ENCODE data around the gene SMARCA4. TPM values are rescaled to one million over a fixed set of nuclear protein-coding genes. Genes with fewer than 3 reads are reported as not detected.

The SMARCA4 gene
- total RNA-seq, 1 donor from 2014 or later: 238 TPM

DNA sequence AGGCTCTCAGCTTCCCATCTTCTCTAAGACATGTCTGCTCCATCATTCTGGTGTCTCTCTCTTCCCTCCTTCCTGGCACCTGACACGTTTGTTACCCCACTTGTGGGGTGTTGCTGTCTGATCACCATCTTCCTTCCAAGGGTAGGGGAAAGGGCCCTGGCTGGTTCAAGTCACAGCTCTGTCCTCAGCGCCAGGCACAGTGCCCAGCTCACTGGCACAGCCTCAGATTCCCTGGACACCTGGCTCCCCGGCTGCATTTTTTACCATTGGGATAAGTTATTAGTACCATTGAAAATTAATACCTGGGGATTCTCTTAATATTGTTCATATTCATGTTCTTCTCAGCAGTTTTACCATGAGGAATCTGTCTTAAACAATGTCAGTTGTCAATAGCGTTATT, 77.7 kb downstream of the SMARCA4 start:
- no peaks in the 10 kb centered on the region for H3K9me3 Mint-ChIP-seq (ENCODE audit: unreplicated experiment)
- no peaks in the 10 kb centered on the region for H3K4me1 Mint-ChIP-seq (ENCODE audit: unreplicated experiment)
- TF ChIP-seq, protein P1, sequence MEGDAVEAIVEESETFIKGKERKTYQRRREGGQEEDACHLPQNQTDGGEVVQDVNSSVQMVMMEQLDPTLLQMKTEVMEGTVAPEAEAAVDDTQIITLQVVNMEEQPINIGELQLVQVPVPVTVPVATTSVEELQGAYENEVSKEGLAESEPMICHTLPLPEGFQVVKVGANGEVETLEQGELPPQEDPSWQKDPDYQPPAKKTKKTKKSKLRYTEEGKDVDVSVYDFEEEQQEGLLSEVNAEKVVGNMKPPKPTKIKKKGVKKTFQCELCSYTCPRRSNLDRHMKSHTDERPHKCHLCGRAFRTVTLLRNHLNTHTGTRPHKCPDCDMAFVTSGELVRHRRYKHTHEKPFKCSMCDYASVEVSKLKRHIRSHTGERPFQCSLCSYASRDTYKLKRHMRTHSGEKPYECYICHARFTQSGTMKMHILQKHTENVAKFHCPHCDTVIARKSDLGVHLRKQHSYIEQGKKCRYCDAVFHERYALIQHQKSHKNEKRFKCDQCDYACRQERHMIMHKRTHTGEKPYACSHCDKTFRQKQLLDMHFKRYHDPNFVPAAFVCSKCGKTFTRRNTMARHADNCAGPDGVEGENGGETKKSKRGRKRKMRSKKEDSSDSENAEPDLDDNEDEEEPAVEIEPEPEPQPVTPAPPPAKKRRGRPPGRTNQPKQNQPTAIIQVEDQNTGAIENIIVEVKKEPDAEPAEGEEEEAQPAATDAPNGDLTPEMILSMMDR (IDR thresholded peaks at IDR 0.05; ENCODE audit: unreplicated experiment): no peak
- no peak for DNase-seq (ENCODE audit: low spot score)
- no peak overlapping the region for H3K27ac Mint-ChIP-seq (ENCODE audit: unreplicated experiment)
- peaks cover 60% of the 10 kb centered on the region for H3K36me3 Mint-ChIP-seq (ENCODE audit: low read depth, unreplicated experiment)
- peaks cover 11% of the 10 kb centered on the region for H3K27me3 Mint-ChIP-seq (ENCODE audit: unreplicated experiment)
- peak overlapping the region; percentile 27 for H3K4me3 Mint-ChIP-seq (ENCODE audit: unreplicated experiment)

DNA sequence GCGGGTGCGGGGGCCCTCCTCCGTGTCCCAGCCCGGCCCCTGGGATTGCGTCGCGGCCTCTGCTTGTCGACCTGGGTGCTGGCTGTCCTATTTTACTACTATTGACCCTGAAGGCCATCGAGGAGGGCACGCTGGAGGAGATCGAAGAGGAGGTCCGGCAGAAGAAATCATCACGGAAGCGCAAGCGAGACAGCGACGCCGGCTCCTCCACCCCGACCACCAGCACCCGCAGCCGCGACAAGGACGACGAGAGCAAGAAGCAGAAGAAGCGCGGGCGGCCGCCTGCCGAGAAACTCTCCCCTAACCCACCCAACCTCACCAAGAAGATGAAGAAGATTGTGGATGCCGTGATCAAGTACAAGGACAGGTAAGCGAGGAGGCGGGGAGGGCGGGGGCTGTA, 80.4 kb downstream of the SMARCA4 start:
- TF ChIP-seq, protein P1 (IDR thresholded peaks at IDR 0.05; ENCODE audit: unreplicated experiment): no peak
- H3K4me1 Mint-ChIP-seq (ENCODE audit: unreplicated experiment): no peaks in the 10 kb centered on the region
- peaks cover 11% of the 10 kb centered on the region for H3K27me3 Mint-ChIP-seq (ENCODE audit: unreplicated experiment)
- no peak overlapping the region for H3K4me3 Mint-ChIP-seq (ENCODE audit: unreplicated experiment)
- DNase-seq (ENCODE audit: low spot score): no peak
- no peaks in the 10 kb centered on the region for H3K9me3 Mint-ChIP-seq (ENCODE audit: unreplicated experiment)
- no peak overlapping the region for H3K27ac Mint-ChIP-seq (ENCODE audit: unreplicated experiment)
- H3K36me3 Mint-ChIP-seq (ENCODE audit: low read depth, unreplicated experiment): peaks cover 61% of the 10 kb centered on the region

DNA sequence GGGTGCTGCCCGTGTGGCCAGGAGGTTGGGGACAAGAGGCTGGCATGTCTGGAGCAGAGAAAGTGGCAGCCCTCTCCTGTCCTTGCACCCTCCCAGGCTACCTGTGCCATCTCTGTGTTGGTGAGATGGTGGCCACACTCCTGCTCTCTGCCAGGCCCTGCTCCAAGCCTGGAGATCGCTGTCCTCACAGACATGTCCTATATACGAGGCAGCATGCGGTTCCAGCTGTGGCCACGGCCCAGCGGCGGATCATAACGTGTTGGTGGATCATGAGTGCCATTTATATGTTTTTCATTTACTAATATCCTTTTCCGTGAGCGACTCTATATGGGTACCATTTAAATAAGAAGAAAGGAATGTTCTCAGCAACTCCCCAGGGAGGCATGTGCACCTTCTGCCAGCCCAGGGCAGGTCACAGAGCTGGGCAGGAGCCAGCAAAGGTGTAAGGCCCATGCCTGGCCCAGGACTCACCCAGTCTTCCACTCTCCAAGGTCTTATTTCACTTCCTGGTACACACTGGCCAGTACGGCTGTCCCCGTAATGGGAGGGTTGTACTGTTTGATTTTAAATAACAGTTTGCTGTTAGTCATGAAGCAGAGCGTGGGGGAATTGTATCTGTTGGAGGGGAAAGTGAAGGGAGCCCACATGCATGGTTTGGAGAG, 81.3 kb downstream of the SMARCA4 start:
- TF ChIP-seq, protein P1 (IDR thresholded peaks at IDR 0.05; ENCODE audit: unreplicated experiment): no peak
- H3K4me3 Mint-ChIP-seq (ENCODE audit: unreplicated experiment): peak overlapping the region; percentile 51
- no peak for DNase-seq (ENCODE audit: low spot score)
- no peaks in the 10 kb centered on the region for H3K4me1 Mint-ChIP-seq (ENCODE audit: unreplicated experiment)
- peaks cover 59% of the 10 kb centered on the region for H3K36me3 Mint-ChIP-seq (ENCODE audit: low read depth, unreplicated experiment)
- no peak overlapping the region for H3K27ac Mint-ChIP-seq (ENCODE audit: unreplicated experiment)
- H3K27me3 Mint-ChIP-seq (ENCODE audit: unreplicated experiment): peaks cover 7% of the 10 kb centered on the region
- H3K9me3 Mint-ChIP-seq (ENCODE audit: unreplicated experiment): no peaks in the 10 kb centered on the region

DNA sequence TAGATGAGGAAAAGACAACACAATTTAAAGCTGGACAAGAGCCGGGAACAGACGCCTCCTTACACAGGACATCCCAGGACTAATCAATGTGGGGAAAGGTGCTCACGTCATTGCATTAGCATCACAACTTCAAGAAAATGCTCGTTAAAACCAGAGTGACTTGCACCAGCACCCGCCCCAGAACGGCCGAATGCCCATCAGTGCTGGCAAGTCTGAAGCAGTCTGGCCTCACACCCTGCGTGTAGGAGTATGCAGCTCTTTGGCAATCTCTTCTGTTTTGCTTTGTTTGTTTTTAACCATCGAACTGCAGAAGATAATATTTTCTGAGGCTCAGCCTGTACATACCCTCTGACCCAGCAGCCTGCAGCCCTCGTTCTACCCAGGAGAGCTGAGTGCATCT, 83.6 kb downstream of the SMARCA4 start:
- no peak for DNase-seq (ENCODE audit: low spot score)
- Mint-ChIP-seq H3K4me3 (ENCODE audit: unreplicated experiment) (peak overlapping the region; percentile 83), H3K27ac (ENCODE audit: unreplicated experiment) (no peak overlapping the region), H3K4me1 (ENCODE audit: unreplicated experiment) (peaks cover 4% of the 10 kb centered on the region), H3K27me3 (ENCODE audit: unreplicated experiment) (peaks cover 6% of the 10 kb centered on the region), H3K9me3 (ENCODE audit: unreplicated experiment) (no peaks in the 10 kb centered on the region), H3K36me3 (ENCODE audit: low read depth, unreplicated experiment) (peaks cover 53% of the 10 kb centered on the region)
- TF ChIP-seq, protein P1 (IDR thresholded peaks at IDR 0.05; ENCODE audit: unreplicated experiment): no peak

DNA sequence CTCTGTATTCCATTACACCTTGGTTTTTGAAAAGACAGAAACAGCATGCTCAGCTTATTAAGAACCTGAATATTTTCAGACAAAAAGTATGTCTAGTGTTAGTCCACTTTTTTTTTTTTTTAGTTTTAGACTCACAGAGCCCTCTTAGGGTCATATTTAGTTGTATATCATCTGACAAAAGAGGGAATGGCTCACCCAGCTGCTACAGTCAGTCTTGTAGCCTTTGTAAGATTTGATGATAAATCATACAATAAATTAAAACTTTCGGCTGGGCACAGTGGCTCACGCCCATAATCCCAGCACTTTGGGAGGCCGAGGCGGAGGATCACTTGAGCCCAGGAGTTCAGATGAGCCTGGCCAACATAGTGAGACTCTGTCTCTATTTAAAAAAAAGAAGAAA, 84.7 kb downstream of the SMARCA4 start:
- H3K27me3 Mint-ChIP-seq (ENCODE audit: unreplicated experiment): peaks cover 6% of the 10 kb centered on the region
- H3K27ac Mint-ChIP-seq (ENCODE audit: unreplicated experiment): no peak overlapping the region
- DNase-seq (ENCODE audit: low spot score): no peak
- TF ChIP-seq, protein P1 (IDR thresholded peaks at IDR 0.05; ENCODE audit: unreplicated experiment): no peak
- no peak overlapping the region for H3K4me3 Mint-ChIP-seq (ENCODE audit: unreplicated experiment)
- H3K4me1 Mint-ChIP-seq (ENCODE audit: unreplicated experiment): peaks cover 4% of the 10 kb centered on the region
- peaks cover 53% of the 10 kb centered on the region for H3K36me3 Mint-ChIP-seq (ENCODE audit: low read depth, unreplicated experiment)
- no peaks in the 10 kb centered on the region for H3K9me3 Mint-ChIP-seq (ENCODE audit: unreplicated experiment)
